GM10266 (cell line): Measurements from ENCODE around the gene GLIS1.

ENCODE experiments used
- DNase-seq: peaks from one replicate; pipeline ENCODE4 v3.0.0; 2012; ENCODE audit errors: extremely low spot score
- CTCF ChIP-seq: IDR thresholded peaks from 2 replicates; pipeline ENCODE4 v1.5.1; 2012; ENCODE audit warnings: mild to moderate bottlenecking, low read depth; ENCODE audit not compliant: control insufficient read depth, insufficient read depth; ENCODE audit errors: missing control alignments

GLIS1 gene

GRCh38 chr1:53688381-53689102 lies 50.4 kb downstream of the GLIS1 start:
- DNase-seq = no peak
- no peak for TF ChIP-seq CTCF

- no peak for DNase-seq
- no peak for TF ChIP-seq CTCF
These were observed 51.1 kb downstream of the GLIS1 start for GRCh38 chr1:53687901-53688300.

DNA sequence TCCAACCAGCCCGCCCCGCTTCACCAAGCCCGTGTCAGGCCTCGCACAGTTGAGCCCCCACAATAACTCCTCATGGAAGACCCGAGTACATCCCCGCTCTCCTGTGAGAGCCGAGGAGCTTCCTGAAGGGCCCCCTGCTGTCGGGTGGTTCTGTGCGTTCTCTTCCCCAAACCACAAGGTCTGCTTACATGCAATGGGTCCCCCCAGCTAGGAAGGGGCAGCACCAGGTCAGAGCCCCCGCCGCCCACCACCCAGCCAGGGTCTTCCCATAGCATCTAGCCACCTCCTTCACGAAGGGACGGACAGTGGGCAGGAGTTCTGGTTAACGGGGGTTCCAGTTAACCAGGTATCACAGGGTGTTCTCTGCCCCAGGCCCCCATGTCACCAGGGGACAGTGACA lies 51.5 kb downstream of the GLIS1 start:
- DNase-seq = no peak
- no peak for TF ChIP-seq CTCF

GRCh38 chr1:53686965-53687267 lies 52.0 kb downstream of the GLIS1 start:
- TF ChIP-seq CTCF = no peak
- no peak for DNase-seq

- TF ChIP-seq CTCF = no peak
- DNase-seq = no peak
These were observed 52.6 kb downstream of the GLIS1 start for GRCh38 chr1:53686091-53686964.

DNA sequence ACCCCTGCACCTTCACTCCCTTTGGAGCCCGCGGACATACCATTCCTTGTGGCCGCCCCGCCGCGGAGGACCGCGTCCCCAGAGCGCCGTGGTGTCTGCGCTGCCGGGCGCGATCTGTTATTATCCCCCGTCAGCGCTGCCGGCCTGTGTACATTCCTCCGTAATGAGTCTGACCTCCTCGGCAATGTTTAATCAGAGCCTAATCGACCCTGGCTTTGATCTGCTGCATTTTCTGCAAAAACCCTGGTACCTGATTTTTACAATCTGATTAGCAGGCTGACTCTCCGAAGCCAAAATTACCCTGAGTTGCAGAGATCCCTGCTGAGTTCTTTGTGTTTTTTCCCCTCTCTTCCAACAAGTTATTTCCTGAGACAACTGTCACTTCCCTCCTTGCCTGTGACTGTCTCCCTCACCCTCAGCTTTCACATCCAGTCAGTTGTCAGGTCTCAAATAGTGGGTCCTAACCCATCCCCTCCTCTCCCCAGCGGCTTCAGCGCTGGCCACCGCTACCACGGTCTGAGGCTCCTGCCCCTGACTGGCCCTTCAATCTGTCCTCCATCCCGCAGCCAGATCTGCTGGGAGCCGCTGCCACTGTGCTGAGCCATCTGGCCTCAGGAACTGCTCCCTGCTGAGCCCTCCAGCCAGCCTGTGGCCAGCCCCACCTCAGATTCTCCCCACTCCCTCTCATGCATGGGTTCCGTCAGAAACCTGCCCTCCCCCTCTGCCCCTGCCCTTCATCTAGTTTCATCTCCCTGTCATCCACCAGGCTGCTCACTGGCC lies 53.5 kb downstream of the GLIS1 start:
- TF ChIP-seq CTCF = no peak
- no peak for DNase-seq
